Measurements from ENCODE around the gene YWHAQ.
A peak's percentile ranks its signal among the peaks of the same experiment; 100 is the strongest.

- TF ChIP-seq CTCF (IDR thresholded peaks at IDR 0.05) (peak; percentile 68), ZFX (IDR thresholded peaks at IDR 0.05; ENCODE audit: borderline replicate concordance) (no peak)
Measured at GRCh38 chr2:9555297-9556120, 75.3 kb downstream of the YWHAQ start, which contains the start of gene ADAM17.

All from 22Rv1 (cell line).